Suprapubic skin (tissue), 3 donors: ENCODE measurements around the gene KCNG2.

ENCODE experiments used
- POLR2A ChIP-seq, 2 donors: fragments of 450-650 bp; IDR thresholded peaks; one replicate each; pipeline ENCODE4 v1.6.1; 2017; ENCODE audit warnings: antibody characterized with exemption in 2 of 2, mild to moderate bottlenecking in 2 of 2, moderate library complexity in 2 of 2
- TF ChIP-seq, protein P1 (sequence below), 2 donors: fragments of 200-600 bp in 1 of 2; fragments of 450-650 bp in 1 of 2; sonication (generic) in 1 of 2; IDR thresholded peaks; one replicate each; pipeline ENCODE4 v1.5.1; 2016 to 2019; ENCODE audit warnings: antibody characterized with exemption in 2 of 2, mild to moderate bottlenecking in 1 of 2, moderate library complexity in 1 of 2

- TF ChIP-seq POLR2A (IDR thresholded peaks at IDR 0.05) = no peak
- TF ChIP-seq, protein P1, sequence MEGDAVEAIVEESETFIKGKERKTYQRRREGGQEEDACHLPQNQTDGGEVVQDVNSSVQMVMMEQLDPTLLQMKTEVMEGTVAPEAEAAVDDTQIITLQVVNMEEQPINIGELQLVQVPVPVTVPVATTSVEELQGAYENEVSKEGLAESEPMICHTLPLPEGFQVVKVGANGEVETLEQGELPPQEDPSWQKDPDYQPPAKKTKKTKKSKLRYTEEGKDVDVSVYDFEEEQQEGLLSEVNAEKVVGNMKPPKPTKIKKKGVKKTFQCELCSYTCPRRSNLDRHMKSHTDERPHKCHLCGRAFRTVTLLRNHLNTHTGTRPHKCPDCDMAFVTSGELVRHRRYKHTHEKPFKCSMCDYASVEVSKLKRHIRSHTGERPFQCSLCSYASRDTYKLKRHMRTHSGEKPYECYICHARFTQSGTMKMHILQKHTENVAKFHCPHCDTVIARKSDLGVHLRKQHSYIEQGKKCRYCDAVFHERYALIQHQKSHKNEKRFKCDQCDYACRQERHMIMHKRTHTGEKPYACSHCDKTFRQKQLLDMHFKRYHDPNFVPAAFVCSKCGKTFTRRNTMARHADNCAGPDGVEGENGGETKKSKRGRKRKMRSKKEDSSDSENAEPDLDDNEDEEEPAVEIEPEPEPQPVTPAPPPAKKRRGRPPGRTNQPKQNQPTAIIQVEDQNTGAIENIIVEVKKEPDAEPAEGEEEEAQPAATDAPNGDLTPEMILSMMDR (IDR thresholded peaks at IDR 0.05) = no peak
Observed at GRCh38 chr18:79846936-79847557, 49.3 kb downstream of the KCNG2 start.
